DND-41 (cell line): ENCODE measurements around the gene PTPRJ.

Experiments used
- ATAC-seq: fragments of 200-7000 bp; cut with Tn5 transposase; 3 replicates; pipeline ENCODE4 v1.9.1; 2021; ENCODE audit warnings: low read depth; ENCODE audit not compliant: insufficient read depth
- DNase-seq: peaks from one replicate; pipeline ENCODE4 v3.0.0-alpha.2; 2020
- H2AFZ ChIP-seq: 2 replicates; pipeline ENCODE4 v1.6.0; 2012; ENCODE audit warnings: low read depth, low read length
- H3K27ac ChIP-seq: 2 replicates; pipeline ENCODE4 v1.5.1; 2012; ENCODE audit warnings: low read length, inconsistent platforms
- H3K27me3 ChIP-seq: fragments of 200-600 bp; sonication (generic); 2 replicates; pipeline ENCODE4 v1.6.0; 2012; ENCODE audit warnings: low read length, mild to moderate bottlenecking, inconsistent platforms; ENCODE audit not compliant: insufficient read depth, poor library complexity
- H3K36me3 ChIP-seq: 2 replicates; pipeline ENCODE4 v1.5.1; 2012; ENCODE audit warnings: low read length, inconsistent platforms; ENCODE audit not compliant: insufficient read depth
- H3K4me1 ChIP-seq: 2 replicates; pipeline ENCODE4 v1.5.1; 2012; ENCODE audit warnings: mild to moderate bottlenecking, low read length; ENCODE audit not compliant: insufficient read depth
- H3K4me2 ChIP-seq: 2 replicates; pipeline ENCODE4 v1.6.0; 2012; ENCODE audit warnings: mild to moderate bottlenecking, moderate library complexity, low read length, inconsistent platforms; ENCODE audit not compliant: insufficient read depth
- H3K4me3 ChIP-seq, 2 experiments: fragments of 200-600 bp in 1 of 2; shearing (Covaris generic) in 1 of 2; 2 replicates each; pipeline ENCODE4 v1.5.1; 2012 to 2016; ENCODE audit warnings: inconsistent platforms in 2 of 2, low read length in 2 of 2, mild to moderate bottlenecking in 2 of 2, low read depth in 1 of 2, moderate library complexity in 1 of 2
- H3K79me2 ChIP-seq: 2 replicates; pipeline ENCODE4 v1.6.0; 2012; ENCODE audit warnings: low read length, inconsistent platforms; ENCODE audit not compliant: insufficient read depth
- H3K9ac ChIP-seq: 2 replicates; pipeline ENCODE4 v1.6.0; 2012; ENCODE audit warnings: low read depth, mild to moderate bottlenecking, inconsistent platforms, low read length, moderate library complexity
- H3K9me3 ChIP-seq: 2 replicates; pipeline ENCODE4 v1.5.1; 2012; ENCODE audit warnings: low read length, moderate library complexity, mild to moderate bottlenecking, inconsistent platforms; ENCODE audit not compliant: insufficient read depth, severe bottlenecking
- H4K20me1 ChIP-seq: 2 replicates; pipeline ENCODE4 v1.6.0; 2012; ENCODE audit warnings: low read length; ENCODE audit not compliant: insufficient read depth
- EZH2 ChIP-seq: IDR thresholded peaks from 3 replicates; pipeline ENCODE4 v1.6.1; 2012; ENCODE audit warnings: borderline replicate concordance, low read depth, mild to moderate bottlenecking, moderate library complexity, low read length, inconsistent platforms; ENCODE audit not compliant: severe bottlenecking
- TF ChIP-seq, protein P1 (sequence below): IDR thresholded peaks from 2 replicates; pipeline ENCODE4 v1.5.1; 2012; ENCODE audit warnings: borderline replicate concordance, low read length, moderate library complexity, mild to moderate bottlenecking; ENCODE audit not compliant: poor library complexity, severe bottlenecking; ENCODE audit errors: extremely low read depth

PTPRJ gene

DNA sequence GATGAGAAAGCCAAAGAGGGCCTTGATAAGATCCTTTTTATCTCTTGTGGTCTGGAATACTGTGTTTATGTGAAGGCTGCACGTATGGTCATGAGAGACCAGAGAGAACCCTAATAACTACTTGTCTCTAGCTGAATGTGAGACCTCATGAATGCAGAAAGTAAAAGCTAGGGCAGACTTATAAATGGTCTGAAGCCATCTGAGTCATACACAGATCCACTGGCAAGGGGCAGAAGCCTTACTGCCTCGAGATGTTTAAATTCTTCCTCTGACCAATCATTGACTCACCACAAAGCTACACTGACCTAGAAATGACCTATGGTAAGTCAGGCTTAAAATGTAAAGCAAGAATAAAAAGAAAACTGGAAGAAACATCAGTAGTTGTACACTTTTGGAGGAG lies 213.5 kb downstream of the PTPRJ start:
- H3K4me1 ChIP-seq = peaks cover 24% of the 10 kb centered on the region
- peaks cover 12% of the 10 kb centered on the region for H3K9me3 ChIP-seq
- TF ChIP-seq, protein P1, sequence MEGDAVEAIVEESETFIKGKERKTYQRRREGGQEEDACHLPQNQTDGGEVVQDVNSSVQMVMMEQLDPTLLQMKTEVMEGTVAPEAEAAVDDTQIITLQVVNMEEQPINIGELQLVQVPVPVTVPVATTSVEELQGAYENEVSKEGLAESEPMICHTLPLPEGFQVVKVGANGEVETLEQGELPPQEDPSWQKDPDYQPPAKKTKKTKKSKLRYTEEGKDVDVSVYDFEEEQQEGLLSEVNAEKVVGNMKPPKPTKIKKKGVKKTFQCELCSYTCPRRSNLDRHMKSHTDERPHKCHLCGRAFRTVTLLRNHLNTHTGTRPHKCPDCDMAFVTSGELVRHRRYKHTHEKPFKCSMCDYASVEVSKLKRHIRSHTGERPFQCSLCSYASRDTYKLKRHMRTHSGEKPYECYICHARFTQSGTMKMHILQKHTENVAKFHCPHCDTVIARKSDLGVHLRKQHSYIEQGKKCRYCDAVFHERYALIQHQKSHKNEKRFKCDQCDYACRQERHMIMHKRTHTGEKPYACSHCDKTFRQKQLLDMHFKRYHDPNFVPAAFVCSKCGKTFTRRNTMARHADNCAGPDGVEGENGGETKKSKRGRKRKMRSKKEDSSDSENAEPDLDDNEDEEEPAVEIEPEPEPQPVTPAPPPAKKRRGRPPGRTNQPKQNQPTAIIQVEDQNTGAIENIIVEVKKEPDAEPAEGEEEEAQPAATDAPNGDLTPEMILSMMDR = no peak
- no peak for TF ChIP-seq EZH2

DNA sequence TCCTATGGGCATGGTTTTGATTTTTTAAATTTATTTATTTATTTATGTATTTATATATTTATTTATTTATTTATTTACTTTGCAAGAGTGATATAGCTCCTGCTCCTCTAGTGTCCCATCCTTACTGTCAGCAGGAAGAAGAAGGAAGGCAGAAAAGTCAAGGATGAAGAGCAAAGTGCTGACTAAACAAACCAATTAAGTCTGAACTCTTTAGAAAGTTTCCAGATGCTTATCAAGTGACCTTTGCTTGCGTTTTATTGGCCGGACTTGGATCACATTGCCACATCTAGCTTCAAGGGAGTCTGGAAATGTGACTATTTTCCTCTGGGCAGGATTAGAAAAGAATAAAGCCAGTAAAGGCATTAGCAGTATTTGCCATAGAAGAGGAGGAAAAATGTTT lies 227.5 kb downstream of the PTPRJ start:
- no peaks in the 10 kb centered on the region for H3K9me3 ChIP-seq
- H3K4me2 ChIP-seq = no peak overlapping the region
- ATAC-seq (no peak), DNase-seq (no peak)
- no peak overlapping the region for H3K4me3 ChIP-seq
- H3K36me3 ChIP-seq = no peaks in the 10 kb centered on the region
- no peaks in the 10 kb centered on the region for H4K20me1 ChIP-seq
- H3K79me2 ChIP-seq = no peaks in the 10 kb centered on the region
- H3K27me3 ChIP-seq = no peaks in the 10 kb centered on the region
- TF ChIP-seq, protein P1 = no peak
- TF ChIP-seq EZH2 = no peak
- no peak overlapping the region for H3K27ac ChIP-seq
- H3K4me1 ChIP-seq = no peaks in the 10 kb centered on the region
- H3K9ac ChIP-seq = no peak overlapping the region
- no peak overlapping the region for H2AFZ ChIP-seq

More for the DNA sequence above, 213.5 kb downstream of the PTPRJ start:
- ATAC-seq = no peak
- Histone ChIP-seq H2AFZ (no peak overlapping the region), H3K4me3 (no peak overlapping the region), H3K79me2 (no peaks in the 10 kb centered on the region), H3K27me3 (no peaks in the 10 kb centered on the region), H3K36me3 (no peaks in the 10 kb centered on the region), H3K4me2 (no peak overlapping the region), H3K9ac (no peak overlapping the region), H4K20me1 (no peaks in the 10 kb centered on the region), H3K27ac (no peak overlapping the region; the same call in 1 of the 2 replicates)
- no peak for DNase-seq

DNA sequence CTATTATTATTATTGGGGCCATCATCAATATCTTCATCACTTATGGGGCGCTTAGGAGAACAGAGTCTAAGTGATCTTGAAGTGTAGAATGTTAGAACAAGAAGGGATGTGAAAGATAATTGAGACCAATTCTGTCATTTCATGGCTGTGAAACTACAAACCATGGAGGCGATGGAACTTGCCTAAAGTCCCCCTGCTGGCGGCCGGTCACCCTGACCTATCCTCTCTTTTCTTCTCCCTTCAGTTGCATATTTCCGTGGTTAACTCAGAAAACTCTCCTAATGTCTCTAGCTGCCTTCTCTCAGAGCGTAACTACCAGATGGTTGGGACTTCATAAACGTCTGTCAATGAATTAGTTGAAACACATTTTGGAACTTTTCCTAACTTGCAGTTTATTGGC lies 229.7 kb downstream of the PTPRJ start:
- DNase-seq (no peak), ATAC-seq (no peak)
- TF ChIP-seq EZH2 = no peak
- TF ChIP-seq, protein P1 = peak; percentile 10
- H2AFZ ChIP-seq = no peak overlapping the region
- no peaks in the 10 kb centered on the region for H3K9me3 ChIP-seq
- no peak overlapping the region for H3K9ac ChIP-seq
- no peak overlapping the region for H3K27ac ChIP-seq
- no peak overlapping the region for H3K4me2 ChIP-seq
- H3K79me2 ChIP-seq = no peaks in the 10 kb centered on the region
- H3K36me3 ChIP-seq = no peaks in the 10 kb centered on the region
- H3K27me3 ChIP-seq = no peaks in the 10 kb centered on the region
- H3K4me3 ChIP-seq = no peak overlapping the region
- H3K4me1 ChIP-seq = no peaks in the 10 kb centered on the region
- H4K20me1 ChIP-seq = no peaks in the 10 kb centered on the region

DNA sequence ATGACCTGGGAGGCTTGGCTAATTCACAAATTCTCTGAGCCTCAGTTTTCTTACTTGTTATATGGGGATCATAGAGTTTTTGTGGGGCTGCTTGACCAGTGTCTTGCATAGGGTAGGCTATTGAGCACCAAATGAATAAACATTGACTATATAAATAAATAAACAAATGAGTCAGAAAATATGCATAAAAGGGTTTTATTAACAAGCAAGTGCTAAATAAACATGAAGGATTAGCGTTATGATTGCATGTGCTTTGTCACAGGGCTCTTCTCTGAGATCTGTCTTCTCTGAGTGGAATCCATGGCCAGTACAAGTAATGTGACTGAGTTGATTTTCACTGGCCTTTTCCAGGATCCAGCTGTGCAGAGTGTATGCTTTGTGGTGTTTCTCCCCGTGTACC lies 236.2 kb downstream of the PTPRJ start, which contains the start of gene OR4B1:
Gene OR4B1, plus strand, starts transcription at position 301 of the 400 bp plus-strand sequence. Its CDS starts 0 bp downstream, at position 301.
- ATAC-seq (no peak), DNase-seq (no peak)
- TF ChIP-seq, protein P1 = no peak
- no peak for TF ChIP-seq EZH2
- no peak within 1 kb of the TSS for H3K9ac ChIP-seq
- no peaks in the 10 kb centered on the region for H3K36me3 ChIP-seq
- no peak within 1 kb of the TSS for H2AFZ ChIP-seq
- no peaks in the 10 kb centered on the region for H3K4me1 ChIP-seq
- H3K9me3 ChIP-seq = no peaks in the 10 kb centered on the region
- H4K20me1 ChIP-seq = no peaks in the 10 kb centered on the region
- no peak within 1 kb of the TSS for H3K4me2 ChIP-seq
- H3K4me3 ChIP-seq = no peak within 1 kb of the TSS
- H3K27ac ChIP-seq = no peak within 1 kb of the TSS
- H3K27me3 ChIP-seq = no peaks in the 10 kb centered on the region
- no peaks in the 10 kb centered on the region for H3K79me2 ChIP-seq
